Spleen (tissue), 11 donors: ENCODE results near the gene TRIM47. TPM values are rescaled to one million over a fixed set of nuclear protein-coding genes. Genes with fewer than 3 reads are reported as not detected.
A peak's percentile ranks its signal among the peaks of the same experiment; 100 is the strongest.

Experiments used
- DNase-seq: peaks from one replicate; pipeline ENCODE4 v3.0.0-alpha.2; 2020
- H3K27ac ChIP-seq, 8 donors: fragments of 200-600 bp; sonication (generic) in 7 of 8; 1 replicate in 4 of 8; 2 replicates in 4 of 8; pipeline versions ENCODE4 v1.5.0 to v1.8.0; 2016 to 2021; ENCODE audit warnings: inconsistent platforms in 4 of 8, mild to moderate bottlenecking in 4 of 8, moderate library complexity in 1 of 8
- H3K27me3 ChIP-seq, 7 donors: fragments of 200-600 bp; sonication (generic) in 6 of 7; replicated peaks in 1 of 7; 1 replicate in 4 of 7; 2 replicates in 3 of 7; pipeline versions ENCODE4 v1.5.0 to v1.8.0; 2016 to 2021; ENCODE audit warnings: inconsistent platforms in 3 of 7, mild to moderate bottlenecking in 1 of 7
- H3K36me3 ChIP-seq, 6 donors: fragments of 200-600 bp; sonication (generic) in 5 of 6; 1 replicate in 4 of 6; 2 replicates in 2 of 6; pipeline versions ENCODE4 v1.5.0 to v1.8.0; 2016 to 2021; ENCODE audit warnings: inconsistent platforms in 2 of 6
- H3K4me1 ChIP-seq, 6 donors: fragments of 200-600 bp; sonication (generic) in 5 of 6; 1 replicate in 3 of 6; 2 replicates in 3 of 6; pipeline versions ENCODE4 v1.5.0 to v1.8.0; 2016 to 2021; ENCODE audit warnings: inconsistent platforms in 3 of 6
- H3K4me3 ChIP-seq, 8 donors: fragments of 200-600 bp; sonication (generic) in 7 of 8; 1 replicate in 4 of 8; 2 replicates in 4 of 8; pipeline versions ENCODE4 v1.5.0 to v1.8.0; 2016 to 2021; ENCODE audit warnings: inconsistent platforms in 4 of 8, mild to moderate bottlenecking in 4 of 8, moderate library complexity in 2 of 8
- H3K9me3 ChIP-seq, 8 donors: fragments of 200-600 bp; sonication (generic) in 7 of 8; 1 replicate in 4 of 8; 2 replicates in 4 of 8; pipeline versions ENCODE4 v1.5.0 to v1.8.0; 2016 to 2021; ENCODE audit warnings: inconsistent platforms in 4 of 8
- CTCF ChIP-seq, 11 experiments: fragments of 200-600 bp in 7 of 11; fragments of 450-650 bp in 4 of 11; sonication (generic) in 4 of 11; IDR thresholded peaks in 8 of 11; conservative IDR thresholded peaks in 3 of 11; 1 replicate in 7 of 11; 2 replicates in 4 of 11; pipeline versions ENCODE4 v1.4.0 to v1.8.0; 2016 to 2021; ENCODE audit warnings: antibody characterized with exemption in 11 of 11, inconsistent platforms in 4 of 11, mild to moderate bottlenecking in 1 of 11
- POLR2A ChIP-seq, 3 donors: fragments of 450-650 bp; IDR thresholded peaks; one replicate each; pipeline ENCODE4 v1.5.1; 2017; ENCODE audit warnings: antibody characterized with exemption in 3 of 3, mild to moderate bottlenecking in 1 of 3
- POLR2AphosphoS5 ChIP-seq, 3 donors: sonication (generic); formaldehyde crosslinking; IDR thresholded peaks; one replicate each; pipeline ENCODE4 v1.5.1; 2017; ENCODE audit warnings: antibody characterized with exemption in 3 of 3
- WGBS, 5 donors: extraction: QIAGEN DNeasy Blood & Tissue Kit in 3 of 5; methylation state at CpG; one replicate each; pipeline versions ENCODE4 v1.1.5 to v1.1.7; 2013 to 2018; 5-methylcytosine and 5-hydroxymethylcytosine counted together
- intact Hi-C: fragments of 100-400 bp; cut with DNase I; formaldehyde crosslinking; loops from one replicate; pipeline ENCODE4 v1.15.0; 2023; ENCODE audit warnings: low total_unique reads
- polyA plus RNA-seq, 3 donors: library from polyadenylated mRNA; stranded (reverse); fragments of 200-250 nt; gene quantifications; one replicate each; pipeline ENCODE4 v1.2.1, GENCODE V29; 2013
- total RNA-seq, 7 donors: library from RNA; depleted of rRNA in 3 of 7; stranded (reverse); fragments of >200 nt in 3 of 7; fragmentation: NEBNext Ultra II Directional in 4 of 7; extraction: Animal tissue kit (Norgen Biotek cat#: 25700) in 4 of 7; gene quantifications; one replicate each; pipeline versions ENCODE4 v1.1.0 to v1.2.1, GENCODE V29; 2016 to 2021
- donor health status: healthy with polysubstance abuse.
- donor health status: DM: no; HTN: no; CAD: no; lungs with moderate emphysema.
- donor health status: DM: no; HTN: no; CAD: no.
- donor health status: Bipolar disorder and iron deficiency.
- donor health status: healthy.
- donor health status: DM: no; HTN: no; CAD: no.
- donor health status: DM: yes; HTN: yes; CAD: no.

TRIM47 gene
- total and polyA plus RNA-seq, 10 donors, result 28.1 to 73.8 (median 38.3) TPM

- TF ChIP-seq CTCF (IDR thresholded peaks at IDR 0.05 in 8 of 11, conservative IDR thresholded peaks at IDR 0.05 in 3 of 11) (peak in 5 of 11 experiments; percentile 34 to 58 (median 53)), POLR2A (IDR thresholded peaks at IDR 0.05) (peak in 1 of 3 donors; percentile 77), POLR2AphosphoS5 (IDR thresholded peaks at IDR 0.05) (peak; percentile 85 to 92 (median 91))
- H3K27me3 ChIP-seq, result no peaks in the 10 kb centered on the region
- H3K4me1 ChIP-seq, result peaks cover 14 to 59% (median 35%) of the 10 kb centered on the region in 6 donors
- H3K4me3 ChIP-seq, result peak within 1 kb of the TSS; percentile 66 to 99 (median 89)
- H3K36me3 ChIP-seq, result peaks cover 0 to 56% (median 47%) of the 10 kb centered on the region in 6 donors
- peak within 1 kb of the TSS; percentile 86 to 96 (median 92) for H3K27ac ChIP-seq
- H3K9me3 ChIP-seq, result no peaks in the 10 kb centered on the region
- intact Hi-C loops, result no loop called here
- WGBS, 5 donors, result 0 to 1% (median 1%) methylated on average over 15 to 102 of the region's 102 CpGs
- peak; percentile 97 for DNase-seq
Observed at GRCh38 chr17:75896415-75897159, 18.2 kb upstream of the TRIM47 start, which contains the start of gene TRIM65. Gene TRIM65, minus strand, starts transcription at chr17:75896951. Its CDS starts 14 bp downstream, at chr17:75896937.

GRCh38 chr17:75895370-75896155 lies 17.2 kb upstream of the TRIM47 start:
- H3K4me3 ChIP-seq, result peak overlapping the region; percentile 66 to 99 (median 89)
- WGBS, 5 donors, result 18 to 39% (median 28%) methylated on average over 28 of the region's 28 CpGs
- H3K36me3 ChIP-seq, result peaks cover 0 to 56% (median 46%) of the 10 kb centered on the region in 6 donors
- intact Hi-C loops, result no loop called here
- H3K27ac ChIP-seq, result peak overlapping the region; percentile 86 to 96 (median 92)
- no peaks in the 10 kb centered on the region for H3K27me3 ChIP-seq
- peaks cover 14 to 57% (median 35%) of the 10 kb centered on the region in 6 donors for H3K4me1 ChIP-seq
- peak; percentile 80 for DNase-seq
- no peaks in the 10 kb centered on the region for H3K9me3 ChIP-seq
- TF ChIP-seq POLR2A (IDR thresholded peaks at IDR 0.05) (no peak), CTCF (IDR thresholded peaks at IDR 0.05 in 8 of 11, conservative IDR thresholded peaks at IDR 0.05 in 3 of 11) (peak in 4 of 11 experiments; percentile 4 to 25 (median 16))

- intact Hi-C loops, result no loop called here
- H3K27ac ChIP-seq, result peak overlapping the region in 2 of 8 donors; percentile 36 to 93
Observed at GRCh38 chr17:75894049-75894733, 15.8 kb upstream of the TRIM47 start.

More at GRCh38 chr17:75894049-75894733, 15.8 kb upstream of the TRIM47 start:
- Histone ChIP-seq H3K36me3 (peaks cover 0 to 56% (median 43%) of the 10 kb centered on the region in 6 donors), H3K27me3 (no peaks in the 10 kb centered on the region), H3K9me3 (no peaks in the 10 kb centered on the region), H3K4me1 (peaks cover 14 to 57% (median 35%) of the 10 kb centered on the region in 6 donors), H3K4me3 (no peak overlapping the region)
- WGBS, 5 donors, result 74 to 91% (median 79%) methylated on average over 22 of the region's 22 CpGs
- TF ChIP-seq CTCF (IDR thresholded peaks at IDR 0.05 in 8 of 11, conservative IDR thresholded peaks at IDR 0.05 in 3 of 11) (no peak), POLR2AphosphoS5 (IDR thresholded peaks at IDR 0.05) (peak in 2 of 3 donors; percentile 10 to 36)
- DNase-seq, result peak; percentile 68
